ENCODE measurements around the gene HIF3A. TPM values are rescaled to one million over a fixed set of nuclear protein-coding genes. Genes with fewer than 3 reads are reported as not detected.
A peak's percentile ranks its signal among the peaks of the same experiment; 100 is the strongest.

Gene HIF3A
- total and polyA plus RNA-seq, 2 of the 4 experiments (the other 2 are of a cell fraction): 0.02 TPM; not detected in 1

- H3K27ac ChIP-seq (ENCODE audit: insufficient read depth, low read length): no peak overlapping the region
- H4K8ac ChIP-seq (ENCODE audit: low read depth in 2 of 2, low read length in 2 of 2): no peak overlapping the region
- H3K9ac ChIP-seq (ENCODE audit: low read depth, low read length): no peak overlapping the region
- H2BK120ac ChIP-seq (ENCODE audit: low read depth, low read length): no peak overlapping the region
- POLR2A ChIA-PET (ENCODE audit: unreplicated experiment): no interaction called here
- H3K9me3 ChIP-seq (ENCODE audit: control insufficient read depth, insufficient read depth, low read length): peaks cover 9% of the 10 kb centered on the region
- CTCF ChIA-PET: no interaction called here
- no peak overlapping the region for H4K5ac ChIP-seq (ENCODE audit: low read depth, low read length)
- H4K20me1 ChIP-seq (ENCODE audit: insufficient read depth, low read length): no peaks in the 10 kb centered on the region
- ATAC-seq (ENCODE audit: low read depth) (no peak), DNase-seq (no peak)
- no peak overlapping the region for H2AK9ac ChIP-seq (replicated peaks; ENCODE audit: low read depth, low read length, poor library complexity)
- intact Hi-C loops (cut with micrococcal nuclease): no loop called here
- no peaks in the 10 kb centered on the region for H3K79me1 ChIP-seq (ENCODE audit: low read depth in 1 of 2, low read length in 2 of 2)
- H2BK5ac ChIP-seq (ENCODE audit: low read depth, low read length, poor library complexity, severe bottlenecking): no peak overlapping the region
- H3K36me3 ChIP-seq (ENCODE audit: control insufficient read depth, insufficient read depth, low read length): no peaks in the 10 kb centered on the region
- 22% methylated on average over 19 of the region's 56 CpGs; no CpG with 5 or more reads in 1 of the 2 experiments for WGBS, 2 experiments (ENCODE audit: extremely low coverage in 2 of 2, insufficient read length in 1 of 2)
- no peak overlapping the region for H2AK5ac ChIP-seq (ENCODE audit: low read depth, low read length)
- H4K91ac ChIP-seq (ENCODE audit: insufficient read depth, low read depth, low read length): no peak overlapping the region
- no peak overlapping the region for H3K23ac ChIP-seq (ENCODE audit: low read depth, low read length)
- in situ Hi-C loops (cut with MboI; ENCODE audit: low sequenced_read_pairs): no loop called here
- no peak overlapping the region for H2BK15ac ChIP-seq (ENCODE audit: low read depth, low read length)
- no peak overlapping the region for H3K14ac ChIP-seq (replicated peaks; ENCODE audit: low read depth, low read length)
- no peak overlapping the region for H3K4ac ChIP-seq (ENCODE audit: low read depth, low read length)
- H3K4me1 ChIP-seq (ENCODE audit: control insufficient read depth, insufficient read depth, low read length): peaks cover 3% of the 10 kb centered on the region; the same call in 1 of the 2 replicates
- no peak overlapping the region for H3K18ac ChIP-seq (ENCODE audit: low read depth, low read length)
- no peak overlapping the region for H3K4me2 ChIP-seq (ENCODE audit: low read depth, low read length)
- H3K9me1 ChIP-seq (ENCODE audit: insufficient read depth, low read length): no peaks in the 10 kb centered on the region
- BruUV-seq (replicated peaks): no TSS peak
- peak overlapping the region; percentile 51 for H2AFZ ChIP-seq (replicated peaks; ENCODE audit: low read length, poor library complexity)
- peaks cover 19% of the 10 kb centered on the region for H3K27me3 ChIP-seq (ENCODE audit: control insufficient read depth, insufficient read depth, low read length)
- no peak overlapping the region for H2BK20ac ChIP-seq (ENCODE audit: low read depth, low read length)
- H3K4me3 ChIP-seq (ENCODE audit: insufficient read depth, low read depth, low read length): no peak overlapping the region
- TF ChIP-seq CHD1 (IDR thresholded peaks at IDR 0.05; ENCODE audit: low read depth, low read length) (no peak), MAZ (IDR thresholded peaks at IDR 0.05; ENCODE audit: borderline replicate concordance, low read depth, low read length) (no peak), CEBPB (IDR thresholded peaks at IDR 0.05; ENCODE audit: low read depth, low read length) (no peak), POLR2A (IDR thresholded peaks at IDR 0.05; ENCODE audit: low read depth, low read length) (no peak), RAD21 (IDR thresholded peaks at IDR 0.05; ENCODE audit: low read length) (no peak), MAFK (IDR thresholded peaks at IDR 0.05; ENCODE audit: low read depth, low read length) (no peak), NFE2L2 (IDR thresholded peaks at IDR 0.05; ENCODE audit: low read depth, low read length) (no peak), SMC3 (IDR thresholded peaks at IDR 0.05; ENCODE audit: low read depth, low read length) (no peak), RCOR1 (IDR thresholded peaks at IDR 0.05; ENCODE audit: insufficient replicate concordance, low read length) (no peak)
- dilution Hi-C loops (cut with HindIII; ENCODE audit: low sequenced_read_pairs, unreplicated experiment): no loop called here
- no peak overlapping the region for H3K56ac ChIP-seq (ENCODE audit: extremely low read depth, insufficient read depth, low read length)
Observed at GRCh38 chr19:46303691-46304397, 7.0 kb downstream of the HIF3A start.
